Breast epithelium (tissue), 4 donors: ENCODE data around the gene FUCA1. TPM values are rescaled to one million over a fixed set of nuclear protein-coding genes. Genes with fewer than 3 reads are reported as not detected.

Experiments used
- DNase-seq, 2 donors: peaks; one replicate each; pipeline ENCODE4 v3.0.0-alpha.2; 2019; ENCODE audit warnings: low spot score in 2 of 2
- H3K27ac ChIP-seq, 2 donors: fragments of 200-600 bp; sonication (generic) in 1 of 2; one replicate each; pipeline ENCODE4 v1.5.1; 2016 to 2019; ENCODE audit warnings: mild to moderate bottlenecking in 1 of 2
- H3K27me3 ChIP-seq, 2 donors: fragments of 200-600 bp; sonication (generic) in 1 of 2; one replicate each; pipeline versions ENCODE4 v1.5.1 to v1.6.0; 2017 to 2019; ENCODE audit warnings: control low read depth in 1 of 2, mild to moderate bottlenecking in 1 of 2
- H3K36me3 ChIP-seq: fragments of 200-600 bp; one replicate; pipeline ENCODE4 v1.5.1; 2019
- H3K4me1 ChIP-seq, 2 donors: fragments of 200-600 bp; sonication (generic); one replicate each; pipeline ENCODE4 v1.5.1; 2016 to 2019; ENCODE audit warnings: control low read depth in 1 of 2
- H3K4me3 ChIP-seq, 3 donors: fragments of 200-600 bp; sonication (generic); 1 replicate in 2 of 3; 2 replicates in 1 of 3; pipeline ENCODE4 v1.5.1; 2016 to 2019; ENCODE audit warnings: mild to moderate bottlenecking in 3 of 3, moderate library complexity in 2 of 3
- H3K9me3 ChIP-seq, 2 donors: fragments of 200-600 bp; sonication (generic) in 1 of 2; one replicate each; pipeline ENCODE4 v1.5.1; 2016 to 2019; ENCODE audit warnings: control low read depth in 1 of 2
- POLR2A ChIP-seq: fragments of 450-650 bp; IDR thresholded peaks from one replicate; pipeline ENCODE4 v1.6.1; 2016; ENCODE audit warnings: antibody characterized with exemption, mild to moderate bottlenecking, moderate library complexity
- POLR2AphosphoS5 ChIP-seq, 3 donors: sonication (generic); formaldehyde crosslinking; IDR thresholded peaks; one replicate each; pipeline ENCODE4 v1.6.1; 2017; ENCODE audit warnings: antibody characterized with exemption in 3 of 3
- intact Hi-C: fragments of 100-400 bp; cut with DNase I; formaldehyde crosslinking; loops from one replicate; pipeline ENCODE4 v1.15.1; 2023; ENCODE audit warnings: low total_unique reads
- total RNA-seq, 3 donors: library from RNA; depleted of rRNA; stranded (reverse); fragments of >200 nt; gene quantifications; one replicate each; pipeline ENCODE4 v1.1.0, GENCODE V29; 2016
- TF ChIP-seq, protein P1 (sequence below), 3 donors: fragments of 450-650 bp; IDR thresholded peaks; one replicate each; pipeline ENCODE4 v1.5.1; 2016 to 2017; ENCODE audit warnings: antibody characterized with exemption in 3 of 3, mild to moderate bottlenecking in 3 of 3, moderate library complexity in 3 of 3

The FUCA1 gene
- total RNA-seq, 3 donors from 2014 or later = 26.9 to 45.3 (median 44.2) TPM

- Histone ChIP-seq H3K4me1 (no peaks in the 10 kb centered on the region), H3K4me3 (no peak overlapping the region), H3K27me3 (no peaks in the 10 kb centered on the region), H3K9me3 (no peaks in the 10 kb centered on the region), H3K36me3 (no peaks in the 10 kb centered on the region), H3K27ac (no peak overlapping the region)
- no peak for DNase-seq
- TF ChIP-seq, protein P1, sequence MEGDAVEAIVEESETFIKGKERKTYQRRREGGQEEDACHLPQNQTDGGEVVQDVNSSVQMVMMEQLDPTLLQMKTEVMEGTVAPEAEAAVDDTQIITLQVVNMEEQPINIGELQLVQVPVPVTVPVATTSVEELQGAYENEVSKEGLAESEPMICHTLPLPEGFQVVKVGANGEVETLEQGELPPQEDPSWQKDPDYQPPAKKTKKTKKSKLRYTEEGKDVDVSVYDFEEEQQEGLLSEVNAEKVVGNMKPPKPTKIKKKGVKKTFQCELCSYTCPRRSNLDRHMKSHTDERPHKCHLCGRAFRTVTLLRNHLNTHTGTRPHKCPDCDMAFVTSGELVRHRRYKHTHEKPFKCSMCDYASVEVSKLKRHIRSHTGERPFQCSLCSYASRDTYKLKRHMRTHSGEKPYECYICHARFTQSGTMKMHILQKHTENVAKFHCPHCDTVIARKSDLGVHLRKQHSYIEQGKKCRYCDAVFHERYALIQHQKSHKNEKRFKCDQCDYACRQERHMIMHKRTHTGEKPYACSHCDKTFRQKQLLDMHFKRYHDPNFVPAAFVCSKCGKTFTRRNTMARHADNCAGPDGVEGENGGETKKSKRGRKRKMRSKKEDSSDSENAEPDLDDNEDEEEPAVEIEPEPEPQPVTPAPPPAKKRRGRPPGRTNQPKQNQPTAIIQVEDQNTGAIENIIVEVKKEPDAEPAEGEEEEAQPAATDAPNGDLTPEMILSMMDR (IDR thresholded peaks at IDR 0.05) = no peak
- no peak for TF ChIP-seq POLR2AphosphoS5 (IDR thresholded peaks at IDR 0.05)
- TF ChIP-seq POLR2A = no peak
- intact Hi-C loops = no loop called here
These were observed 27.9 kb upstream of the FUCA1 start for GRCh38 chr1:23895993-23896392.

- Histone ChIP-seq H3K4me3 (no peak overlapping the region), H3K9me3 (no peaks in the 10 kb centered on the region), H3K27me3 (no peaks in the 10 kb centered on the region), H3K4me1 (no peaks in the 10 kb centered on the region), H3K27ac (no peak overlapping the region), H3K36me3 (no peaks in the 10 kb centered on the region)
- TF ChIP-seq, protein P1 (IDR thresholded peaks at IDR 0.05) = no peak
- TF ChIP-seq POLR2A (no peak), POLR2AphosphoS5 (IDR thresholded peaks at IDR 0.05) (no peak)
- DNase-seq = no peak
- intact Hi-C loops = no loop called here
These were observed 27.0 kb upstream of the FUCA1 start for GRCh38 chr1:23895082-23895481.

- Histone ChIP-seq H3K27ac (no peak overlapping the region), H3K27me3 (no peaks in the 10 kb centered on the region), H3K36me3 (no peaks in the 10 kb centered on the region), H3K9me3 (no peaks in the 10 kb centered on the region), H3K4me3 (no peak overlapping the region), H3K4me1 (no peaks in the 10 kb centered on the region)
- TF ChIP-seq, protein P1 (IDR thresholded peaks at IDR 0.05) = no peak
- TF ChIP-seq POLR2A (no peak), POLR2AphosphoS5 (IDR thresholded peaks at IDR 0.05) (no peak)
- intact Hi-C loops = no loop called here
- no peak for DNase-seq
These were observed 21.0 kb upstream of the FUCA1 start for GRCh38 chr1:23889074-23889473.

DNA sequence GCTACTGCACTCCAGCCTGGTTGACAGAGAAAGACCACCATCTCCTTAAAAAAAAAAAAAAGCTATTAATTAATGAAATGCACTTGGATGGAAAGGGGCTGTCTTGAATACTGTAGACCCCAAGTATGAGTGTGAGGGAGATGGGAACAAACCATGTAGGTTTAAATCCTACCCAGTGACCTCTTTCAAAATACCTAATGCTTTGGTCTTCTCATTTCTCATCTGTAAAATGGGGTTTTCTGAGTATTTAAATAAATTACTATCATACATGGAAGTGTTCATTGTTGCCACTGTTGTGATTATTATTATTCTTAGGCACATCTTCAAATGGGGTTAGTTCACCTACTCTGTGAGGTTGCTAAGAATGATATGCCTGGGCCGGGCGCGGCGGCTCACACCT lies 17.1 kb upstream of the FUCA1 start:
- intact Hi-C loops = no loop called here
- no peak for DNase-seq

GRCh38 chr1:23882746-23883145 lies 14.7 kb upstream of the FUCA1 start:
- H3K4me1 ChIP-seq = no peaks in the 10 kb centered on the region
- no peak for DNase-seq
- no peak overlapping the region for H3K27ac ChIP-seq
- H3K9me3 ChIP-seq = peaks cover 14 to 22% of the 10 kb centered on the region in 2 donors
- H3K4me3 ChIP-seq = no peak overlapping the region
- intact Hi-C loops = no loop called here
- H3K36me3 ChIP-seq = no peaks in the 10 kb centered on the region
- no peaks in the 10 kb centered on the region for H3K27me3 ChIP-seq
- TF ChIP-seq POLR2A (no peak), POLR2AphosphoS5 (IDR thresholded peaks at IDR 0.05) (no peak)

More for the DNA sequence above, 17.1 kb upstream of the FUCA1 start:
- no peak for TF ChIP-seq POLR2A
- TF ChIP-seq, protein P1 (IDR thresholded peaks at IDR 0.05) = no peak
- TF ChIP-seq POLR2AphosphoS5 (IDR thresholded peaks at IDR 0.05) = no peak
- no peaks in the 10 kb centered on the region for H3K27me3 ChIP-seq
- no peaks in the 10 kb centered on the region for H3K36me3 ChIP-seq
- no peaks in the 10 kb centered on the region for H3K4me1 ChIP-seq
- H3K9me3 ChIP-seq = no peaks in the 10 kb centered on the region
- no peak overlapping the region for H3K4me3 ChIP-seq
- H3K27ac ChIP-seq = no peak overlapping the region

DNA sequence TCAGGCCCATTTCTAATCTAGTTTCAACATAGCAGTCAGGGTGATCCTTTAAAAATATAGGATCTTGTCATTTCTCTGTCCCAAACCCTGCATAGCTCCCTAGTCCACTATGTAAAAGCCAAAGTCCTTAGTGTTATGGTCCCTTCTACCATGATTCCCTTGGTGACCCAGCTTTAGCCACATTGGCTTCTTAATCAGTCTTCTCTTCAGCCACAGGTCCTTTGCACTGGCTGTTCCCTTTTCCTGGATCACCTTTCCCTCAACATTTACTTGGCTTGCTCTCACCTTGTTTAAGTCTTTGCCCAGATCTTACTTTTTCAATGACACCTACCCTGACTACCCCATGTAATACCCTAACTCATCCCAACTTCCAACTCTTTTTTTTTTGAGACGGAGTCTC lies 11.7 kb upstream of the FUCA1 start:
- Histone ChIP-seq H3K9me3 (peaks cover 17 to 25% of the 10 kb centered on the region in 2 donors), H3K27me3 (peaks cover 0 to 3% of the 10 kb centered on the region in 2 donors), H3K36me3 (no peaks in the 10 kb centered on the region), H3K27ac (no peak overlapping the region), H3K4me1 (no peaks in the 10 kb centered on the region), H3K4me3 (no peak overlapping the region)
- intact Hi-C loops = no loop called here
- no peak for TF ChIP-seq POLR2AphosphoS5 (IDR thresholded peaks at IDR 0.05)
- TF ChIP-seq, protein P1 (IDR thresholded peaks at IDR 0.05) = no peak
- TF ChIP-seq POLR2A = no peak
- no peak for DNase-seq
